SJSA1 (cell line): ENCODE measurements around the gene NAMPT. TPM values are rescaled to one million over a fixed set of nuclear protein-coding genes. Genes with fewer than 3 reads are reported as not detected.
"Not testable (repeated sequence)": the region's sequence is repeated elsewhere in the genome, so short reads cannot be mapped to it uniquely, and the experiment has no call there.

Experiments used
- DNase-seq, 2 experiments: peaks; one replicate each; pipeline ENCODE4 v3.0.0-alpha.2; 2015 to 2020; ENCODE audit warnings: low spot score in 2 of 2, low read depth in 1 of 2
- H3K27ac ChIP-seq: fragments of 250-450 bp; sonication (Bioruptor Pico); 2 replicates; pipeline ENCODE4 v1.5.1; 2020; ENCODE audit warnings: mild to moderate bottlenecking, moderate library complexity
- H3K27me3 ChIP-seq: fragments of 250-450 bp; sonication (Bioruptor Pico); replicated peaks from 2 replicates; pipeline ENCODE4 v1.5.1; 2020; ENCODE audit warnings: mild to moderate bottlenecking, moderate library complexity
- H3K36me3 ChIP-seq: fragments of 250-450 bp; sonication (Bioruptor Pico); 2 replicates; pipeline ENCODE4 v1.5.1; 2020; ENCODE audit warnings: mild to moderate bottlenecking
- H3K4me1 ChIP-seq: fragments of 250-450 bp; sonication (Bioruptor Pico); replicated peaks from 2 replicates; pipeline ENCODE4 v1.6.1; 2021; ENCODE audit warnings: mild to moderate bottlenecking
- H3K4me3 ChIP-seq: fragments of 250-450 bp; sonication (Bioruptor Pico); 2 replicates; pipeline ENCODE4 v1.5.1; 2020; ENCODE audit warnings: mild to moderate bottlenecking
- H3K9me3 ChIP-seq: fragments of 250-450 bp; sonication (Bioruptor Pico); replicated peaks from 2 replicates; pipeline ENCODE4 v1.5.1; 2020; ENCODE audit warnings: mild to moderate bottlenecking
- total RNA-seq: library from RNA; depleted of rRNA; stranded (reverse); fragments of >200 nt; shearing (Covaris generic); gene quantifications from 2 replicates; pipeline ENCODE4 v1.2.3, GENCODE V29; 2014

NAMPT gene
- total RNA-seq, 1 experiment from 2014 or later, result 61.5 TPM

GRCh38 chr7:106314875-106315274 lies 30.1 kb upstream of the NAMPT start:
- Histone ChIP-seq H3K27me3 (no peaks in the 10 kb centered on the region), H3K27ac (no peak overlapping the region), H3K36me3 (no peaks in the 10 kb centered on the region), H3K4me1 (peaks cover 46% of the 10 kb centered on the region), H3K9me3 (no peaks in the 10 kb centered on the region), H3K4me3 (no peak overlapping the region)
- no peak for DNase-seq

GRCh38 chr7:106313966-106314365 lies 29.2 kb upstream of the NAMPT start:
- H3K4me3 ChIP-seq, result no peak overlapping the region
- H3K9me3 ChIP-seq, result no peaks in the 10 kb centered on the region
- peak overlapping the region; percentile 88 for H3K27ac ChIP-seq
- H3K27me3 ChIP-seq, result no peaks in the 10 kb centered on the region
- peaks cover 44% of the 10 kb centered on the region for H3K4me1 ChIP-seq
- no peak for DNase-seq
- no peaks in the 10 kb centered on the region for H3K36me3 ChIP-seq

DNA sequence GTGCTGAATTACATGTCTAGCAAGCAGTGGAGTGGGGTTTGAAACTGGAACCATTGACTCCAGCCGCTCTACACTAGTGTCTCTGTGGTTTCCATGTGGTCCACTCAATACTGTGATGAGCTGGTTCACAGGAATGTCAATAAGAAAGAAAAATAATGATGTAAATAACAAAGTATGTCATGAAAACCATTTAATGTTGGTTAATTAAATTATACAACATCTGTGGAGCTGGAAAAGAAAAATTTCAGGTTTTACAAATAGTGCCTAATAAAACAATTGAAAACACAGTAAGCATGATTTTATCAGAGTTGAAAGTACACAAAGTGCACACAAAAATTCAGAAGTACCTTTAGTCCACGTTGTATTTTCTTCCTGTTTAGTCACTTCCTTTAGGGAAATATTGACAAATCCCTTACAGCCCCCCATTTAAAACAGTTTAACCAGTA lies 28.7 kb upstream of the NAMPT start:
- DNase-seq, result peak; percentile 72 to 84
- Histone ChIP-seq H3K4me3 (no peak overlapping the region), H3K4me1 (peaks cover 40% of the 10 kb centered on the region), H3K27ac (peak overlapping the region; percentile 88), H3K9me3 (no peaks in the 10 kb centered on the region), H3K36me3 (no peaks in the 10 kb centered on the region), H3K27me3 (no peaks in the 10 kb centered on the region)

GRCh38 chr7:106312906-106313305 lies 28.1 kb upstream of the NAMPT start:
- no peak for DNase-seq
- Histone ChIP-seq H3K36me3 (no peaks in the 10 kb centered on the region), H3K27me3 (no peaks in the 10 kb centered on the region), H3K4me3 (no peak overlapping the region), H3K4me1 (peaks cover 35% of the 10 kb centered on the region), H3K27ac (peak overlapping the region; percentile 88), H3K9me3 (no peaks in the 10 kb centered on the region)

DNA sequence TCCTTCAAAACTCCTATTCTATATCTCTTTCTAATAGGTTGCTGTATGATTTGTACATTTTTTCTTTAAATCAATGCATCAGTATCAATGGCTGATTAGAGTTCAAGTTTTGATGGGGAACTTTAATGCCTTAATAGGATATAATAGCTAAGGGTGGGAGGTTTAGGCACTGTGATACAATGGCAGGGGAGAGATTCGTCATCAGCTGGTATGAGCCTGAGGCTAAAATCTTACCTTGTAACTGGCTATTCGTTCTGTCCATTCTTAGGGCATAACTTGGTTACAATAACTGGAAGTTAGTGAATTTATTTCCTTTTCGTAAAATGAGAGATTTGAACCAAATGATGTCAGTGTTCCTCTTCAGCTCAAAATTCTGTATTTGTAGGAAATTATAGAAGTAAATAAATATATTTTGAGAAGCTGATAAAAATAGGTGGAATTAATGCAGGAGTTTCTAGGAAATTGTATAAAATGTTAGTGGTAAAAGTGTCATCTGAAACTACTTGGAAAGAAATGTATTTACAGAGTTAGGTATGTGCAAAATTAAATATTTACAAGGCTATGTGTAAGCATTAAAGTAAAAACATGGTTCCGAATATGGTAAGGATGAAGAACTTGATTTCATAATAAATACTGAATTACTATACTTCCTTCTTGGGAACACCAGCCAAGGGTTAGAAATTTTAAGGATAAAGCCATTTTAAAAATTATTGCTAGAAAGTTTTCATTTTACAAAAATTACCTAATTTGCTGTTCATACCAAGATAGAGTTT lies 27.5 kb upstream of the NAMPT start:
- DNase-seq, result no peak
- no peaks in the 10 kb centered on the region for H3K9me3 ChIP-seq
- H3K27me3 ChIP-seq, result no peaks in the 10 kb centered on the region
- H3K4me3 ChIP-seq, result no peak overlapping the region
- H3K36me3 ChIP-seq, result no peaks in the 10 kb centered on the region
- H3K4me1 ChIP-seq, result peaks cover 33% of the 10 kb centered on the region
- H3K27ac ChIP-seq, result peak overlapping the region; percentile 88

- Histone ChIP-seq H3K4me1 (peaks cover 28% of the 10 kb centered on the region), H3K9me3 (no peaks in the 10 kb centered on the region; the same call in 1 of the 2 replicates), H3K27me3 (no peaks in the 10 kb centered on the region), H3K27ac (no peak overlapping the region), H3K4me3 (no peak overlapping the region), H3K36me3 (no peaks in the 10 kb centered on the region)
- DNase-seq, result no peak
Measured at GRCh38 chr7:106309362-106309761, 24.6 kb upstream of the NAMPT start.

DNA sequence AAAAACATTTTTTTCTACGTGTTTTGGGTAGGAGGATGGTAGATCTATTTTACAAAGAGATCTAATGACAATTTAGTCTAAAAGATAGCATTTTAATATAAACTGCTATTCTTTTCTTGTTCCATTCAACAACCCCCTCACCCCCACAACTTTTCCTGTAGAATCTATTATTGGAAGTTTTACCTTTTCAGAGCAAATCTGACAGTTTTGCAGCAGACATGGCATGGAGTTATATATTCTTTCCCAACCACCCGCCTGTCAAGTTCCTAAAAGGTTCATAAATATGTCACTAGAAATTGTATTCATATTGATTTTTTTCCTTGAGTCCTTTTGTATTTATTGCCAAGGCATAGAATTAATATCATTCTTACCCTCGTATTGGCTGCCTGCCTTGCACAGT lies 21.5 kb upstream of the NAMPT start:
- Histone ChIP-seq H3K4me3 (no peak overlapping the region), H3K4me1 (no peaks in the 10 kb centered on the region), H3K27ac (no peak overlapping the region), H3K9me3 (no peaks in the 10 kb centered on the region; the same call in 1 of the 2 replicates), H3K27me3 (no peaks in the 10 kb centered on the region), H3K36me3 (no peaks in the 10 kb centered on the region)
- no peak for DNase-seq

DNA sequence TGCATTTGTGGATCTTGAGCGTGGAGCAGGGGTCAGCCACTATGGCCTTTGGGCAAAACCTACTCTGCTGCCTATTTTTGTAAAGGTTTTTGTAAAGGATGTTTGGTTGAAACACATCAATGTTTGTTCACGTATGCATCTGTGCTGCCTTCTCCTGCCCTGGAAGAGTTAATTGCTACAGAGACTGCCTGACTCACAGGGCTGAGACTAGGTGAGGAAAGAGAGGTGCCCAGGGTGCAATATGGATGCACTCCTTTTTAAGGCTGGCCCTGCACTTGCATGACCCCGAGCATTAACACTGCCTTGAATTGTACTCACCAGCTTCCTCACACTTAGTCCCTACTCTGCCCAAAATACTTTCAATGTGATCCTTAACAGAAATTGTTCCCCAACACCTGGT lies 20.9 kb upstream of the NAMPT start:
- no peak for DNase-seq
- Histone ChIP-seq H3K4me3 (no peak overlapping the region), H3K27ac (no peak overlapping the region), H3K36me3 (no peaks in the 10 kb centered on the region), H3K9me3 (no peaks in the 10 kb centered on the region; the same call in 1 of the 2 replicates), H3K4me1 (no peaks in the 10 kb centered on the region), H3K27me3 (no peaks in the 10 kb centered on the region)

DNA sequence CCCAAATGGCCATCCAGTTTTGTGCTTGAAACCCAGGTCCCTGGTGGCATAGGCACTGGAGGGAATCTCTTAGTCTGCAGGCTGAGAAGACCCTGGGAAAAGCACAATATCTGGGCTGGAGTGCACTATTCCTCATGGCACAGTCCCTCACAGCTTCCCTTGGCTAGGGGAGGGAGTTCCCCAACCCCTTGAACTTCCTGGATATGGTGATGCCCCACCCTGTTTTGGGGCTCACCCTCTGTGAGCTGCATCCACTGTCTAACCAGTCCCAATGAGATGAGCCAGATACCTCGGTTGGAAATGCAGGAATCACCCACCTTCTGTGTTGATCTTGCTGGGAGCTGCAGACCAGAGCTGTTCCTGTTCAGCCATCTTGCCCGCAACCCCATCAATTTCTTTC lies 19.8 kb upstream of the NAMPT start:
- no peaks in the 10 kb centered on the region for H3K27me3 ChIP-seq
- H3K4me3 ChIP-seq, result no peak overlapping the region
- H3K4me1 ChIP-seq, result no peaks in the 10 kb centered on the region
- H3K27ac ChIP-seq, result no peak overlapping the region
- DNase-seq, result no peak
- no peaks in the 10 kb centered on the region for H3K36me3 ChIP-seq
- no peaks in the 10 kb centered on the region; the same call in 1 of the 2 replicates for H3K9me3 ChIP-seq

- not testable (repeated sequence) for DNase-seq, H3K4me1 ChIP-seq, H3K36me3 ChIP-seq, H3K27me3 ChIP-seq, H3K4me3 ChIP-seq, H3K27ac ChIP-seq, H3K9me3 ChIP-seq
Measured at GRCh38 chr7:106298631-106299030, 13.8 kb upstream of the NAMPT start.

DNA sequence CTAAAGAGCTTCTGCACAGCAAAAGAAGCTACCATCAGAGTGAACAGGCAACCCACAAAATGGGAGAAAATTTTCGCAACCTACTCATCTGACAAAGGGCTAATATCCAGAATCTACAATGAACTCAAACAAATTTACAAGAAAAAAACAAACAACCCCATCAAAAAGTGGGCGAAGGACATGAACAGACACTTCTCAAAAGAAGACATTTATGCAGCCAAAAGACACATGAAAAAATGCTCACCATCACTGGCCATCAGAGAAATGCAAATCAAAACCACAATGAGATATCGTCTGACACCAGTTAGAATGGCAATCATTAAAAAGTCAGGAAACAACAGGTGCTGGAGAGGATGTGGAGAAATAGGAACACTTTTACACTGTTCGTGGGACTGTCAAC lies 13.4 kb upstream of the NAMPT start:
- H3K27me3 ChIP-seq, H3K4me3 ChIP-seq, H3K9me3 ChIP-seq, H3K36me3 ChIP-seq, DNase-seq, H3K4me1 ChIP-seq, H3K27ac ChIP-seq: not testable (repeated sequence)

DNA sequence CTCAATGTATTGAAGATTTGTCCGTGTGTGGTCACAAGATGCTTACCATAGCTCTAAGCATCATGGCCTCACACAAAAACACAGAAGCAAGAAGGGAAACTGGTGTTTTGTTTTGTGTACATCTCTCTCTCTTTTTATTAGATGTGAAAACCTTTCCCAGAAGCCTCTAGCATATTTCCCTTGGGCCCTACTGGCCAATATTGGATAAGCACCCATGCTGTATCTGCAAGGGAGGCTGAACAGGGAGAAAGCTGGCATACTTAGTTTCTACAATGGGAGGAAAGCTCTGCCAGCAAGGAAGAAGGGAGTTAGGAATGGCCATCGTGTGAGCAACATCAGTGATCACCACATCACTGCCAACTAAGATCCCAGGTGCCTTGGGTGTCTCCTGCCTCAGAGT lies 9.6 kb upstream of the NAMPT start:
- H3K27me3 ChIP-seq, result no peaks in the 10 kb centered on the region
- H3K4me3 ChIP-seq, result no peak overlapping the region
- H3K4me1 ChIP-seq, result peaks cover 5% of the 10 kb centered on the region; the same call in 1 of the 2 replicates
- H3K36me3 ChIP-seq, result no peaks in the 10 kb centered on the region
- no peaks in the 10 kb centered on the region for H3K9me3 ChIP-seq
- H3K27ac ChIP-seq, result no peak overlapping the region
- DNase-seq, result no peak

DNA sequence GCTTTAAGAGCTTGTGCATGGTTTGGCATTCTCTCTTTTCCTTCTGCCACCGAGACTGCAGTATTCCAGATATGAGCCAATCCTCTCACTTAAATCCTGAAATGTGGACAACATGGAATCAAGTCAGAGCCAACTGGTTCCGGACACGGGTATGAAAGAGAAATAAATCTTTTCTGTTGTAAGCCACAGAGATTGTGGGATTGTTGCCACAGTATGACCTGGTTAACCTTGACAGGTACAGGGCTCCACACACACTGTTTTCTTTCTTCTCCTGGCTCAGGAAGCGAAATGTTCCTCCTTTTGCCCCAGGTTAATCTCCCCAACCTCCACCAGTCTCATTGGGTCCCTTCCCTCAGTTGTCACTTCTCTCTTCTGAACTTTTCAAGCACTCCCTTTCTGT lies 6.5 kb upstream of the NAMPT start:
- H3K36me3 ChIP-seq, result no peaks in the 10 kb centered on the region
- H3K9me3 ChIP-seq, result no peaks in the 10 kb centered on the region
- H3K27ac ChIP-seq, result no peak overlapping the region
- no peaks in the 10 kb centered on the region for H3K27me3 ChIP-seq
- H3K4me1 ChIP-seq, result peaks cover 5% of the 10 kb centered on the region; the same call in 1 of the 2 replicates
- no peak for DNase-seq
- no peak overlapping the region for H3K4me3 ChIP-seq

DNA sequence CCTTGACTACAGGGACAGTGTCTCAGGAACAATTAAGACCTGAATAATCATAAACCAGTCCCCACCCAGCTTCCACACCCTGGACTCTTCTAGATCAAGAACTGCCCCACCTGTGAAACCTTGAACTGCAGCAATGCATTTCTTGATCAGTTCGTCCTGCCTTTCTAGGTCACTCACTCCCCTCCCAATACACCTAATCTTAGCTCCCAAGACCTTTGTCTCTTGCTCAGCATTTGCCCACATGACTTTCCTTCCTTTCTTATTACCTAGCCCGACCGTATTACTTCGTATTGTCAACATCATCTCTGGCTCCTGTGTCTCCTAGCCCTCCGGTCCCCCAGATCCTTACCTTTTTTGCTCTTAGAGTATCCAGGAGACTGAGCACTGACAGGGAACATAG lies 5.5 kb upstream of the NAMPT start:
- Histone ChIP-seq H3K27me3 (no peaks in the 10 kb centered on the region), H3K9me3 (no peaks in the 10 kb centered on the region), H3K4me3 (no peak overlapping the region), H3K27ac (no peak overlapping the region), H3K4me1 (peaks cover 13% of the 10 kb centered on the region), H3K36me3 (no peaks in the 10 kb centered on the region)
- DNase-seq, result no peak

DNA sequence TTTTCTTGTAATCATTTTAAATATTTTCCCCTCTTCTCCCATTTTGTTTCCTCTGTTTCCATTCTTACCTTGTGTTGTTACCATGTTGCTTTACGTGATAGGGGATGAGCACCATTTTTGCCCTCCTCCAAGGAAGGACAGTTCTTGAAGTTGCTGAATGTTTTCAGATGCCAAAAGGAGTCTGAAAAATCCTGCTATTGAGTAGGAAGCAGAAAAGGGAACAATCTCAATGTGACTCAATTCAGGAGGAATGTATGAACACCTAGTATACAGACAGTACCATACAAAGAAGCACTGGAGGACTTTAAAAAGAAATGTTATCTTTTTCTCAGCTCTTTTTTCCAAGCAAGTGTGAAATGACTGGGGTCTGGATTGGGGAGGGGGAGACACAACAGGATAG lies 5.1 kb upstream of the NAMPT start:
- Histone ChIP-seq H3K9me3 (no peaks in the 10 kb centered on the region), H3K27ac (no peak overlapping the region), H3K27me3 (no peaks in the 10 kb centered on the region), H3K4me3 (no peak overlapping the region), H3K36me3 (no peaks in the 10 kb centered on the region), H3K4me1 (peaks cover 13% of the 10 kb centered on the region)
- DNase-seq, result no peak
